HG02884 (cell line): Measurements from ENCODE around the gene CAND2.
A peak's percentile ranks its signal among the peaks of the same experiment; 100 is the strongest.

Source experiments
- ATAC-seq: cut with Tn5 transposase; IDR thresholded peaks from one replicate; pipeline ENCODE4 v1.9.1; 2021; ENCODE audit warnings: mild to moderate bottlenecking, moderate library complexity; ENCODE audit not compliant: unreplicated experiment

CAND2 gene

DNA sequence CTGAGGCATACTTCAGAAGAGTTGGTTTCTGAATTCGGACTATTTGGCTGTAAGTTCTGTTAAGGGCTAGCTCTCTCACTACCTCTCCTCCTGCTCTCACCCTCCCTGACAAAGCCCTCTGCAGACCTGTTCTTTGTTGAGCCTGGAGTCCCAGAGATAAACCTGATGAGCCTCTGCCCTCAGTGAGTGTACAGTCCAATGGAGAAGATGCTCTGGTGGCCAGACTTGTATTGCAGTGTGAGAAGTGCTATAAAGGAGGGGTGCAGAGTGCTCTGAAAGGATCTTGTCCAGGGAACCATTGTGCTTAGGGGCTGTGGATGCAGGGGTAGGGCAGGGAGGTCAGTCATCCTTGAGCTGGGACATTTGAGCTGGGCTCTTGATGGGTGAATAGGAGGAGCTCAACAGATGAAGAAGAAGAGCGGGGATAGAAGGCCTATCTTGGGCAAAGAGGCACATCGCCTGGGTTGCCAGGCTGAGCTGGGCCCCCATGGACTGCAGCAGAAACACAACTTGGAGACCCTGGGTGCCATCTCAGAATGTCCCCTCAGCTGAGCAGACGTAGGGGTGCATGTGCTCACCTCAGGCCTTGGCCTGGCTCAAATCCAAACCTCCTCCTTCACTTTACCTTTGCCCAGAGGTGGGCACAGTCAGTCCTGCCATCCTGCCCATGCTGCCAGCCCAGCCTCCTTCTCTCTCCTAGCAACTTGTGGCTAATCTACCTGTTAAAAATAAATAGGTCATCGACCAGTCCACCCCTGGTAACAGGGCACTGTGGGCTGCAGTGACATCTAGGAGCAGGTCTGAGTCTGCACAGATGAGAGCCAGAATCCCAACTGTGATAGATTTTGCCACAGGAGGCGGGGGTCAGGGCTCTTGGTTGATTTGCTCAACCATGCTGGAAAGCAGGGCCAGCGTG, 3.3 kb downstream of the CAND2 start:
- ATAC-seq, result no peak

DNA sequence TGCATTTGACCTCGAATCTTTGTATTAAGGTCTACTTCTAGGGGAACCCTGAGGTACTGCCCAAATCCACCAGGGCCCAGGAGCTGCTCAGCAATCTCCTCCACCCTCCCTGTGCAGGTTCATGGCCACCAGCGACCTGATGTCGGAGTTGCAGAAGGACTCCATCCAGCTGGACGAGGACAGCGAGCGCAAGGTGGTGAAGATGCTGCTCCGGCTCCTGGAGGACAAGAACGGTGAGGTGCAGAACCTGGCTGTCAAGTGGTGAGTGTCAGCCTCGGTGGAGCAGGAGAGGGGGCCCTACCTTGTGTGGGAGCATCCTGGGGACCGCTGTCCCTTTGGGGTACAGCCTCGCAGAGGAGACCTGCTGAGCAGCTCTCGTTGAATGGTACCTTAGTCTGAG, 6.9 kb downstream of the CAND2 start:
- no peak for ATAC-seq

DNA sequence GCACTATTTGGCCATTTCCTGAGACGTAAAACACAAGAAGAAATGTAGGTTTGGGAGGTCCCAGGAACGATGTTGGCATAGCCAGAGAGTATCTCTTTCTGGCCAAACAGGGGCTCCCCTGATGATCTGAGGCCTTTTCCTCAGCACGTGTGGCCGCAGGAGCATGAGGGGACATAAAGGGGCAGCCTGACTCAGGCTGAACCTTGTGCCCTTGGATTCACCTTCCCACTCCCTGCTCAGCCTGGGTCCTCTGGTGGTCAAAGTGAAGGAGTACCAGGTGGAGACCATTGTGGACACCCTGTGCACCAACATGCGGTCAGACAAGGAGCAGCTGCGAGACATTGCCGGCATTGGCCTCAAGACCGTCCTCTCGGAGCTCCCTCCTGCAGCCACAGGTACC, 10.6 kb downstream of the CAND2 start:
- no peak for ATAC-seq

GRCh38 chr3:12807601-12808359, 11.3 kb downstream of the CAND2 start:
- no peak for ATAC-seq

GRCh38 chr3:12808587-12808986, 12.1 kb downstream of the CAND2 start:
- ATAC-seq, result no peak

- no peak for ATAC-seq
These were observed 12.5 kb downstream of the CAND2 start for GRCh38 chr3:12809001-12809400.

DNA sequence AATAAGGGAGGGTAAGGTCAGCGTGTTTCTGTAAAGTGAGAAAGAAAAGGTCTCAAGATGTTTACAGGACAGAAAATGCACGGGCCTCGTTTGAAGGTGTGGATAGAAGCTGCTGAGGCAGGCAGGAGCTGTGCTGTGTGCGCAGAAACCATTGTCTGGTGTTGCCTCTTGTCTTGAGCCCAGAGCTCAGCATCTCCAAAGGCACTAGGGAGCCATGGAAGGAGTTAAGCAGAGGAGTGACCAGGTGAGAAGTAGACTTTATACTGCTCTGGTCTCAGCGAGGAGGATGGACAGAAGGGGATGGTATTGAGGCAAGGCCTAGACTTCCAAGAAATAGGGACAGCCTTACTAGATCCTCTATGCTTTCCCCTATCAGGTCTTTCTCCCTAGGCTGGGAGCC, 13.0 kb downstream of the CAND2 start:
- ATAC-seq, result no peak

GRCh38 chr3:12810013-12810780, 13.7 kb downstream of the CAND2 start:
- peak; percentile 99 for ATAC-seq

GRCh38 chr3:12810961-12811360, 14.5 kb downstream of the CAND2 start:
- no peak for ATAC-seq

- no peak for ATAC-seq
These were observed 16.3 kb downstream of the CAND2 start for GRCh38 chr3:12812812-12813211.

DNA sequence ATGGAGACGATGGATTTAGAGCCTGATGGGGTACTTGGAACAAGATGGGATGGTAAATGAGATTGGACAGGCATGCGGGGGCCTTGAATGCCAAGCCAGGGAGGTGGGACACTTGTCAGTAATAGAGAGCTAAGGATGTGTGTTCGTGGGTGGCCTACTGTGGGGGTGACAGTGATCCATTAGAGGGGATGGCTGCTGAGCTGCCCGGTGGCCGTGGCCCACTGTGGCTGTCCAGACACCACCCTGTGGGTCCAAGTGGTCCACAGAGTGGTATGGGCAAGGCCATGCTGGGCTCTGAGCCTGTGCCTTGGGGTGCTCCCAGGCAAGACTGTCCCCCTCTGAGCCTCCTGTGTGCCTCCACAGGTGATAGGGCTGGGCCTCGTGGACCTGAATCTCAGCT, 17.5 kb downstream of the CAND2 start:
- no peak for ATAC-seq

- ATAC-seq, result no peak
These were observed 18.6 kb downstream of the CAND2 start for GRCh38 chr3:12815078-12815477.

DNA sequence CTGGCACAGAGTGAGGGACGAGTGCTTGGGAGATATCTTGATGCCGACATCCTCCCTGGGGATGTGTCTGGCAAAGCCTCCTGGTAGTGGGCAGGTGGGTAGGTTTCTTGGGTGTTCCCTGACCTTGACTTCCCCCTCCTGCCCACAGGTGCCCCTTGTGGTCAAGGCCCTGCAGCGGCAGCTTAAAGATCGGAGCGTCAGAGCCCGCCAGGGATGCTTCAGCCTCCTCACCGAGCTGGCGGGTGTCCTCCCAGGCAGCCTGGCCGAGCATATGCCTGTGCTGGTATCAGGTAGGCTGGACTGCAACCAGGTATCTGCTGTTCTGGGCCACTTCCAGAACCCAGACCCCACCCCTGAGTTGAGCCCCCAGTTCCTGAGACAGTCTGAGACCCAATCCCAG, 19.2 kb downstream of the CAND2 start:
- no peak for ATAC-seq

DNA sequence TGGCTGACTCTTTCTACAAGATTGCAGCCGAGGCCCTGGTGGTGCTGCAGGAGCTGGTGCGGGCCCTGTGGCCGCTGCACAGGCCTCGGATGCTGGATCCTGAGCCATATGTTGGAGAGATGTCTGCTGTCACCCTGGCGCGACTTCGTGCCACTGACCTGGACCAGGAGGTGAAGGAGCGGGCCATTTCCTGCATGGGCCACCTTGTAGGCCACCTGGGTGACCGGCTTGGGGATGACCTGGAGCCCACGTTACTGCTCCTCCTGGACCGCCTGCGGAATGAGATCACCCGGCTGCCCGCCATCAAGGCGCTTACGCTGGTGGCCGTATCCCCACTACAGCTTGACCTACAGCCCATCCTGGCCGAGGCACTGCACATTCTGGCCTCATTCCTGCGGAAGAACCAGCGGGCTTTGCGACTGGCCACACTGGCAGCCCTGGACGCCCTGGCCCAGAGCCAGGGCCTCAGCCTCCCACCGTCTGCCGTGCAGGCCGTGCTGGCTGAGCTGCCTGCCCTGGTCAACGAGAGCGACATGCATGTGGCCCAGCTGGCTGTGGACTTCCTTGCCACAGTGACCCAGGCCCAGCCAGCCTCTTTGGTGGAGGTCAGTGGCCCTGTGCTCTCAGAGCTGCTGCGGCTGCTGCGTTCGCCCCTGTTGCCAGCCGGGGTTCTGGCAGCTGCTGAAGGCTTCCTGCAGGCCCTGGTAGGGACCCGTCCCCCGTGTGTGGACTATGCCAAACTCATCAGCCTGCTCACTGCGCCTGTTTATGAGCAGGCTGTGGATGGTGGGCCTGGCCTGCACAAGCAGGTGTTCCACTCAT, 20.3 kb downstream of the CAND2 start:
- no peak for ATAC-seq

GRCh38 chr3:12817343-12817710, 20.8 kb downstream of the CAND2 start:
- no peak for ATAC-seq

- no peak for ATAC-seq
These were observed 21.8 kb downstream of the CAND2 start for GRCh38 chr3:12818273-12818672.

DNA sequence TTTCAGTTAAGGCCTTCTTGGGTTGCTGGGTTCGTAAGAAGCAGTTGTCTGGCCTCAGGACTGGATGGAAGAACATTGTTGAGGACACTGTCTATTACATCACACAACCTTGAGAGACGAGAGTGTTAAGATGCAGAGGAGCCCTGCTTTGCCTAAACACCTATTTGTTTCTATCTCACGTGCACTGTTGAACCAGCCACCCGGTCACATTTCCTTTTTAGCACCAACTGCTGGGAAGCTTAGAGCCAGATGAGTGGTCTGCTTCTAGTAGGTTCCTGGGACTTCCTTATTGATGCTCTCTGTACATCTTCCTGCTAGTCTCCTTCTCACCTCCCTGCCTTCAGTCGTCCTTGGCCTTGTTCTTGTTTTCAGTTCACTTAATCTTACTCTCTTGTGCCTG, 22.3 kb downstream of the CAND2 start:
- no peak for ATAC-seq

GRCh38 chr3:12822725-12823373, 26.4 kb downstream of the CAND2 start:
- ATAC-seq, result no peak

DNA sequence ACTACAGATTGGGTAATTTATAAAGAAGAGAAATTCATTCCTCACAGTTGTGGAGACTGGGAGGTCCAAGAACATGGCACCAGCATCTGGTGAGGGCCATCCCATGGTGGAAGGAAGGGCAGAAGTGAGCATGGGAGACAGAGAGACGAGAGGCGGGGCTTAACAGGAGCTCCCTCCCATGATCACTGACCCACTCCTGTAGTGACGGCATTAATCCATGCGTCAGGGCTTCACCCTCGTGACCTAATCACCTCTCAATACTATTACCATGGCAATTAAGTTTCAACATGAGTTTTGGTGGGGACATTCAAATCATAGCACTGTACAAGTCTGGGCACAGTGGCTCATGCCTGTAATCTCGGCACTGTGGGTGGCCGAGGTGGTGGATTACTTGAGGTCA, 27.8 kb downstream of the CAND2 start:
- ATAC-seq, result no peak

GRCh38 chr3:12825156-12825555, 28.7 kb downstream of the CAND2 start:
- no peak for ATAC-seq
